Liver (tissue), 3 donors: ENCODE results near the gene EMX1.

ENCODE experiments used
- ATF3 ChIP-seq: IDR thresholded peaks from 2 replicates; pipeline ENCODE4 v1.6.1; 2016; ENCODE audit warnings: antibody characterized with exemption
- EGR1 ChIP-seq, 2 donors: IDR thresholded peaks; 2 replicates each; pipeline ENCODE4 v1.6.1; 2016 to 2018; ENCODE audit warnings: antibody characterized with exemption in 2 of 2, low read depth in 2 of 2
- FOXA1 ChIP-seq: IDR thresholded peaks from 2 replicates; pipeline ENCODE4 v1.6.1; 2016; ENCODE audit warnings: antibody characterized with exemption
- GABPA ChIP-seq, 2 donors: IDR thresholded peaks in 1 of 2; conservative IDR thresholded peaks in 1 of 2; 2 replicates each; pipeline ENCODE4 v1.6.1; 2016; ENCODE audit warnings: antibody characterized with exemption in 2 of 2, mild to moderate bottlenecking in 1 of 2, moderate library complexity in 1 of 2
- HNF4A ChIP-seq, 2 donors: conservative IDR thresholded peaks; 2 replicates each; pipeline ENCODE4 v1.6.1; 2016; ENCODE audit warnings: antibody characterized with exemption in 2 of 2, mild to moderate bottlenecking in 2 of 2
- JUND ChIP-seq, 2 donors: IDR thresholded peaks; 2 replicates each; pipeline ENCODE4 v1.6.1; 2016; ENCODE audit warnings: antibody characterized with exemption in 2 of 2
- RAD21 ChIP-seq, 2 donors: IDR thresholded peaks; 2 replicates each; pipeline ENCODE4 v1.6.1; 2016; ENCODE audit warnings: antibody characterized with exemption in 2 of 2, mild to moderate bottlenecking in 2 of 2
- RXRA ChIP-seq, 2 donors: IDR thresholded peaks; 2 replicates each; pipeline ENCODE4 v1.6.1; 2017 to 2018; ENCODE audit warnings: antibody characterized with exemption in 2 of 2, mild to moderate bottlenecking in 1 of 2
- SP1 ChIP-seq: IDR thresholded peaks from 2 replicates; pipeline ENCODE4 v1.6.1; 2018; ENCODE audit warnings: antibody characterized with exemption, mild to moderate bottlenecking
- TAF1 ChIP-seq: conservative IDR thresholded peaks from 2 replicates; pipeline ENCODE4 v1.6.1; 2016; ENCODE audit warnings: antibody characterized with exemption, mild to moderate bottlenecking
- YY1 ChIP-seq: IDR thresholded peaks from 2 replicates; pipeline ENCODE4 v1.6.1; 2016; ENCODE audit warnings: antibody characterized with exemption, mild to moderate bottlenecking
- TF ChIP-seq, protein P1 (sequence below): fragments of 150-350 bp; IDR thresholded peaks from 2 replicates; pipeline ENCODE4 v1.5.1; 2017; ENCODE audit warnings: improper control_type of control experiment, low read depth, low read length; ENCODE audit not compliant: missing input control
- TF ChIP-seq, protein P2 (sequence below): IDR thresholded peaks from 2 replicates; pipeline ENCODE4 v1.6.1; 2016; ENCODE audit warnings: antibody characterized with exemption, mild to moderate bottlenecking
- TF ChIP-seq, protein P3 (sequence below): IDR thresholded peaks from 2 replicates; pipeline ENCODE4 v1.6.1; 2016; ENCODE audit warnings: antibody characterized with exemption
- donor health status: healthy.
- donor health status: healthy.

GRCh38 chr2:72886505-72887031 is 30.8 kb upstream of the EMX1 start:
- TF ChIP-seq RXRA (IDR thresholded peaks at IDR 0.05), result no peak
- TF ChIP-seq, protein P1, sequence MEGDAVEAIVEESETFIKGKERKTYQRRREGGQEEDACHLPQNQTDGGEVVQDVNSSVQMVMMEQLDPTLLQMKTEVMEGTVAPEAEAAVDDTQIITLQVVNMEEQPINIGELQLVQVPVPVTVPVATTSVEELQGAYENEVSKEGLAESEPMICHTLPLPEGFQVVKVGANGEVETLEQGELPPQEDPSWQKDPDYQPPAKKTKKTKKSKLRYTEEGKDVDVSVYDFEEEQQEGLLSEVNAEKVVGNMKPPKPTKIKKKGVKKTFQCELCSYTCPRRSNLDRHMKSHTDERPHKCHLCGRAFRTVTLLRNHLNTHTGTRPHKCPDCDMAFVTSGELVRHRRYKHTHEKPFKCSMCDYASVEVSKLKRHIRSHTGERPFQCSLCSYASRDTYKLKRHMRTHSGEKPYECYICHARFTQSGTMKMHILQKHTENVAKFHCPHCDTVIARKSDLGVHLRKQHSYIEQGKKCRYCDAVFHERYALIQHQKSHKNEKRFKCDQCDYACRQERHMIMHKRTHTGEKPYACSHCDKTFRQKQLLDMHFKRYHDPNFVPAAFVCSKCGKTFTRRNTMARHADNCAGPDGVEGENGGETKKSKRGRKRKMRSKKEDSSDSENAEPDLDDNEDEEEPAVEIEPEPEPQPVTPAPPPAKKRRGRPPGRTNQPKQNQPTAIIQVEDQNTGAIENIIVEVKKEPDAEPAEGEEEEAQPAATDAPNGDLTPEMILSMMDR, result no peak
- no peak for TF ChIP-seq TAF1
- TF ChIP-seq, protein P2, sequence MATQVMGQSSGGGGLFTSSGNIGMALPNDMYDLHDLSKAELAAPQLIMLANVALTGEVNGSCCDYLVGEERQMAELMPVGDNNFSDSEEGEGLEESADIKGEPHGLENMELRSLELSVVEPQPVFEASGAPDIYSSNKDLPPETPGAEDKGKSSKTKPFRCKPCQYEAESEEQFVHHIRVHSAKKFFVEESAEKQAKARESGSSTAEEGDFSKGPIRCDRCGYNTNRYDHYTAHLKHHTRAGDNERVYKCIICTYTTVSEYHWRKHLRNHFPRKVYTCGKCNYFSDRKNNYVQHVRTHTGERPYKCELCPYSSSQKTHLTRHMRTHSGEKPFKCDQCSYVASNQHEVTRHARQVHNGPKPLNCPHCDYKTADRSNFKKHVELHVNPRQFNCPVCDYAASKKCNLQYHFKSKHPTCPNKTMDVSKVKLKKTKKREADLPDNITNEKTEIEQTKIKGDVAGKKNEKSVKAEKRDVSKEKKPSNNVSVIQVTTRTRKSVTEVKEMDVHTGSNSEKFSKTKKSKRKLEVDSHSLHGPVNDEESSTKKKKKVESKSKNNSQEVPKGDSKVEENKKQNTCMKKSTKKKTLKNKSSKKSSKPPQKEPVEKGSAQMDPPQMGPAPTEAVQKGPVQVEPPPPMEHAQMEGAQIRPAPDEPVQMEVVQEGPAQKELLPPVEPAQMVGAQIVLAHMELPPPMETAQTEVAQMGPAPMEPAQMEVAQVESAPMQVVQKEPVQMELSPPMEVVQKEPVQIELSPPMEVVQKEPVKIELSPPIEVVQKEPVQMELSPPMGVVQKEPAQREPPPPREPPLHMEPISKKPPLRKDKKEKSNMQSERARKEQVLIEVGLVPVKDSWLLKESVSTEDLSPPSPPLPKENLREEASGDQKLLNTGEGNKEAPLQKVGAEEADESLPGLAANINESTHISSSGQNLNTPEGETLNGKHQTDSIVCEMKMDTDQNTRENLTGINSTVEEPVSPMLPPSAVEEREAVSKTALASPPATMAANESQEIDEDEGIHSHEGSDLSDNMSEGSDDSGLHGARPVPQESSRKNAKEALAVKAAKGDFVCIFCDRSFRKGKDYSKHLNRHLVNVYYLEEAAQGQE, result no peak
- no peak for TF ChIP-seq YY1
- no peak for TF ChIP-seq GABPA (IDR thresholded peaks at IDR 0.05 in 1 of 2, conservative IDR thresholded peaks at IDR 0.05 in 1 of 2)
- no peak for TF ChIP-seq SP1
- no peak for TF ChIP-seq RAD21 (IDR thresholded peaks at IDR 0.05)
- TF ChIP-seq HNF4A (conservative IDR thresholded peaks at IDR 0.05), result no peak
- TF ChIP-seq EGR1 (IDR thresholded peaks at IDR 0.05; ENCODE audit: low read depth in 2 of 2), result no peak
- no peak for TF ChIP-seq JUND (IDR thresholded peaks at IDR 0.05)
- TF ChIP-seq, protein P3, sequence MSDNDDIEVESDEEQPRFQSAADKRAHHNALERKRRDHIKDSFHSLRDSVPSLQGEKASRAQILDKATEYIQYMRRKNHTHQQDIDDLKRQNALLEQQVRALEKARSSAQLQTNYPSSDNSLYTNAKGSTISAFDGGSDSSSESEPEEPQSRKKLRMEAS, result no peak
- TF ChIP-seq FOXA1, result no peak
- no peak for TF ChIP-seq ATF3
